Smooth muscle cell (in vitro differentiated cells): ENCODE results near the gene GLT6D1. TPM values are rescaled to one million over a fixed set of nuclear protein-coding genes. Genes with fewer than 3 reads are reported as not detected.

ENCODE experiments used
- DNase-seq: peaks from one replicate; lab custom pipeline; 2025; ENCODE audit not compliant: unreplicated experiment; lab: John Stamatoyannopoulos, UW
- H2AFZ ChIP-seq: fragments of 200-600 bp; sonication (generic); 2 replicates; pipeline ENCODE4 v1.6.0; 2016; ENCODE audit warnings: antibody characterized with exemption, low read depth, mild to moderate bottlenecking
- H3F3A ChIP-seq: fragments of 200-600 bp; sonication (generic); 2 replicates; pipeline ENCODE4 v1.6.0; 2017; ENCODE audit warnings: antibody characterized with exemption, low read depth
- H3K27ac ChIP-seq: fragments of 200-600 bp; sonication (generic); 2 replicates; pipeline ENCODE4 v1.5.1; 2016; ENCODE audit warnings: low read depth, mild to moderate bottlenecking
- H3K27me3 ChIP-seq: fragments of 200-600 bp; sonication (generic); 2 replicates; pipeline ENCODE4 v1.6.1; 2016; ENCODE audit warnings: low read depth, mild to moderate bottlenecking
- H3K36me3 ChIP-seq: fragments of 200-600 bp; sonication (generic); 2 replicates; pipeline ENCODE4 v1.5.1; 2016; ENCODE audit warnings: low read depth
- H3K4me1 ChIP-seq: fragments of 200-600 bp; sonication (generic); 2 replicates; pipeline ENCODE4 v1.5.1; 2016; ENCODE audit warnings: low read depth
- H3K4me2 ChIP-seq: fragments of 200-600 bp; sonication (generic); 2 replicates; pipeline ENCODE4 v1.6.0; 2016; ENCODE audit warnings: mild to moderate bottlenecking
- H3K4me3 ChIP-seq: fragments of 200-600 bp; sonication (generic); 2 replicates; pipeline ENCODE4 v1.5.1; 2016; ENCODE audit warnings: mild to moderate bottlenecking
- H3K79me2 ChIP-seq: fragments of 200-600 bp; sonication (generic); 2 replicates; pipeline ENCODE4 v1.6.0; 2016; ENCODE audit warnings: low read depth, mild to moderate bottlenecking
- H3K9ac ChIP-seq: fragments of 200-600 bp; sonication (generic); 2 replicates; pipeline ENCODE4 v1.6.0; 2016; ENCODE audit warnings: low read depth
- H3K9me3 ChIP-seq: fragments of 200-600 bp; sonication (generic); replicated peaks from 2 replicates; pipeline ENCODE4 v1.5.1; 2016; ENCODE audit warnings: low read depth
- H4K20me1 ChIP-seq: fragments of 200-600 bp; sonication (generic); 2 replicates; pipeline ENCODE4 v1.6.0; 2016; ENCODE audit warnings: low read depth
- CTCF ChIP-seq: fragments of 200-600 bp; sonication (generic); IDR thresholded peaks from 2 replicates; pipeline ENCODE4 v1.5.1; 2017; ENCODE audit warnings: borderline replicate concordance, mild to moderate bottlenecking, antibody characterized with exemption; ENCODE audit not compliant: insufficient read depth, poor library complexity, severe bottlenecking
- WGBS: methylation state at CpG from one replicate; pipeline ENCODE4 v1.1.7; 2016; ENCODE audit warnings: low lambda C conversion rate; 5-methylcytosine and 5-hydroxymethylcytosine counted together
- polyA plus RNA-seq: library from polyadenylated mRNA; unstranded; fragments of >200 nt; fragmentation: Nextera tagmentation; extraction: Ambion mirVana; gene quantifications from 2 replicates; pipeline ENCODE4 v1.2.1, GENCODE V29; 2016
- total RNA-seq: library from RNA; depleted of rRNA; stranded (reverse); fragments of >200 nt; gene quantifications from 2 replicates; pipeline ENCODE4 v1.2.3, GENCODE V29; 2014

GLT6D1 gene
- total and polyA plus RNA-seq, 2 experiments from 2014 or later, result not detected

GRCh38 chr9:135584934-135585333, 54.4 kb downstream of the GLT6D1 start:
- H3K9me3 ChIP-seq, result no peaks in the 10 kb centered on the region
- no peaks in the 10 kb centered on the region for H4K20me1 ChIP-seq
- H2AFZ ChIP-seq, result no peak overlapping the region
- H3K36me3 ChIP-seq, result no peaks in the 10 kb centered on the region
- H3F3A ChIP-seq, result no peaks in the 10 kb centered on the region
- H3K4me2 ChIP-seq, result no peak overlapping the region
- DNase-seq, result no peak
- TF ChIP-seq CTCF, result no peak
- H3K4me1 ChIP-seq, result no peaks in the 10 kb centered on the region
- no peak overlapping the region for H3K4me3 ChIP-seq
- H3K27ac ChIP-seq, result no peak overlapping the region
- H3K79me2 ChIP-seq, result no peaks in the 10 kb centered on the region
- no peak overlapping the region for H3K9ac ChIP-seq
- no peaks in the 10 kb centered on the region for H3K27me3 ChIP-seq
- 66% methylated on average over 16 of the region's 16 CpGs for WGBS

GRCh38 chr9:135584371-135584770, 55.0 kb downstream of the GLT6D1 start:
- 84% methylated on average over 5 of the region's 5 CpGs for WGBS

GRCh38 chr9:135583688-135584011, 55.7 kb downstream of the GLT6D1 start:
- no peak for DNase-seq
- no peak for TF ChIP-seq CTCF

More at GRCh38 chr9:135584371-135584770, 55.0 kb downstream of the GLT6D1 start:
- no peak for TF ChIP-seq CTCF
- H3K4me3 ChIP-seq, result no peak overlapping the region
- H3F3A ChIP-seq, result no peaks in the 10 kb centered on the region
- no peak for DNase-seq
- no peaks in the 10 kb centered on the region for H4K20me1 ChIP-seq
- H3K4me2 ChIP-seq, result no peak overlapping the region
- H3K27me3 ChIP-seq, result no peaks in the 10 kb centered on the region
- no peak overlapping the region for H3K9ac ChIP-seq
- H3K36me3 ChIP-seq, result no peaks in the 10 kb centered on the region
- no peaks in the 10 kb centered on the region for H3K9me3 ChIP-seq
- no peaks in the 10 kb centered on the region for H3K4me1 ChIP-seq
- H3K79me2 ChIP-seq, result no peaks in the 10 kb centered on the region
- no peak overlapping the region for H2AFZ ChIP-seq
- no peak overlapping the region for H3K27ac ChIP-seq

GRCh38 chr9:135582966-135583687, 56.2 kb downstream of the GLT6D1 start:
- no peaks in the 10 kb centered on the region for H3F3A ChIP-seq
- no peaks in the 10 kb centered on the region for H3K36me3 ChIP-seq
- H2AFZ ChIP-seq, result no peak overlapping the region
- no peak overlapping the region for H3K4me2 ChIP-seq
- DNase-seq, result no peak
- no peak overlapping the region for H3K27ac ChIP-seq
- no peak overlapping the region for H3K4me3 ChIP-seq
- no peaks in the 10 kb centered on the region for H3K9me3 ChIP-seq
- H4K20me1 ChIP-seq, result no peaks in the 10 kb centered on the region
- no peaks in the 10 kb centered on the region for H3K27me3 ChIP-seq
- no peak overlapping the region for H3K9ac ChIP-seq
- no peak for TF ChIP-seq CTCF
- no peaks in the 10 kb centered on the region for H3K4me1 ChIP-seq
- no peaks in the 10 kb centered on the region for H3K79me2 ChIP-seq
- WGBS, result 87% methylated on average over 19 of the region's 19 CpGs

More at GRCh38 chr9:135583688-135584011, 55.7 kb downstream of the GLT6D1 start:
- Histone ChIP-seq H3K4me1 (no peaks in the 10 kb centered on the region), H3K9me3 (no peaks in the 10 kb centered on the region), H4K20me1 (no peaks in the 10 kb centered on the region), H3K4me3 (no peak overlapping the region), H3K9ac (no peak overlapping the region), H3K27me3 (no peaks in the 10 kb centered on the region), H3K4me2 (no peak overlapping the region), H3K27ac (no peak overlapping the region), H3K36me3 (no peaks in the 10 kb centered on the region), H2AFZ (no peak overlapping the region), H3K79me2 (no peaks in the 10 kb centered on the region), H3F3A (no peaks in the 10 kb centered on the region)
- WGBS, result 92% methylated on average over 16 of the region's 16 CpGs
